Activated naive CD8-positive, alpha-beta T cell (primary cell): Measurements from ENCODE around the gene KLHL35.
A peak's percentile ranks its signal among the peaks of the same experiment; 100 is the strongest.
"Not testable (repeated sequence)": the region's sequence is repeated elsewhere in the genome, so short reads cannot be mapped to it uniquely, and the experiment has no call there.

Experiments used
- H3K27ac Mint-ChIP-seq: one replicate; pipeline ENCODE4 v1.8.0; 2021; ENCODE audit warnings: mixed read lengths
- H3K27me3 Mint-ChIP-seq: one replicate; pipeline ENCODE4 v1.8.0; 2021; ENCODE audit warnings: mixed read lengths
- H3K36me3 Mint-ChIP-seq: one replicate; pipeline ENCODE4 v1.8.0; 2021; ENCODE audit warnings: mixed read lengths
- H3K4me1 Mint-ChIP-seq: one replicate; pipeline ENCODE4 v1.8.0; 2021; ENCODE audit warnings: low read depth, mixed read lengths
- H3K4me3 Mint-ChIP-seq: one replicate; pipeline ENCODE4 v1.8.0; 2021; ENCODE audit warnings: mild to moderate bottlenecking, mixed read lengths
- H3K9me3 Mint-ChIP-seq: one replicate; pipeline ENCODE4 v1.8.0; 2021; ENCODE audit warnings: low read depth, mixed read lengths

Gene KLHL35

DNA sequence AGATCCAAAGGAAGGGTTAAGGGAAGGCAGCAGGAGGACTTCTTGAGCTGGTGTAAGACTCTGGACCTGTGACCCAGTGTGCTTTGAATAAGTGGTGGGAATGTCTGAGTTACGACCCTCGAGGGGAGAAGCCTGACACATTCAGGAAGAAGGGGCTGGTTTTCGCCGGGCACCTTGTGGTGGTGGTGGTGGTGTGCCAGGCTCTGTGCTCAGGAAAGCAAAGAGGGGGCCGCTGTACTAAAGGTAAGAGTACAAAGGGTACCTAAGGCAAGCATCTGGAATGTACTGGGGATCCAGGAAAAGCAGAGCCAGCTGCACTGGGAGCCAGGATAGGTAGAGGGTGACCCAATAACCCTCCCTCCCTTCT lies 6.3 kb downstream of the KLHL35 start:
- Mint-ChIP-seq H3K27me3 (peaks cover 16% of the 10 kb centered on the region), H3K27ac (no peak overlapping the region), H3K9me3 (no peaks in the 10 kb centered on the region), H3K4me1 (peaks cover 24% of the 10 kb centered on the region), H3K36me3 (peaks cover 2% of the 10 kb centered on the region), H3K4me3 (no peak overlapping the region)

DNA sequence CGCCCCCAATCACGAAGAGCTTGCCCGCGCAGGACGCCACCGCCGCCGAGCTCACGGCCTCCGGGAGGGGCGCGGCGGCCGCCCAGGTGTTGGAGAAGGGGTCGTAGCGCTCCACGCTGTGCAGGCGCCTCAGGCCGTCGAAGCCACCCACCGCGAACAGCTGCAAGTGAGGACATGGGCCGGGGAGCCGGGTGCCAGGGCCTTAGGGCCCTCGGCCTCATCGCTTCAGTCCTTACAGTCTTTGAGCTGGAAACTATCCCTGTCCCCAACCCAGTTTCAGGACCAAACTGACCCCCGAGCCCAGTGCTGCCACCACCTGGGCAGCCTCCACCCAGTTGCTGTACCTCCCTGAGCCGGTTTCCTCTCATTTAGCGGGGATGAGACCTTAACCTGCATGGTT lies 7.6 kb downstream of the KLHL35 start:
- Mint-ChIP-seq H3K9me3 (no peaks in the 10 kb centered on the region), H3K4me1 (peaks cover 17% of the 10 kb centered on the region), H3K4me3 (no peak overlapping the region), H3K27ac (no peak overlapping the region), H3K36me3 (peaks cover 2% of the 10 kb centered on the region), H3K27me3 (peaks cover 6% of the 10 kb centered on the region)

DNA sequence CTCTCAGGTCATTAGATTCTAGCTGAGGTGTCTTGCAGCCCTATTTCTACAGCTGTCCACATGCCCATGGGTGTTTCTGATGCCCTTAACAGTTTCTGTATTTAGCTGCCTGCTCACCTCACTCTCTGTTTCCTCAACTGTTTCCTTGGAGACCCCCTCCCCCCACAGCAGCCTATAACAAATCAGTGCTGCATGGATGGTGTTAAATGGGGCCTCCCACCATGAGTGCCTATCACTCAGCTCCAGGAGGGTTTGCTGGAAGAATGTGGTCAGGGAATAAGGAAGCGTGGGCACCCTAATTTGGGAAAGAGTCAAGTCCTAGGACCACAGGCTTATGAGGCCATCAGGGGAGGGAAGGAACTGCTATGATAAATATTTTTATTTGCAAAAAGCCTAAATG lies 8.6 kb downstream of the KLHL35 start:
- peaks cover 2% of the 10 kb centered on the region for H3K36me3 Mint-ChIP-seq
- no peaks in the 10 kb centered on the region for H3K9me3 Mint-ChIP-seq
- peaks cover 5% of the 10 kb centered on the region for H3K27me3 Mint-ChIP-seq
- peaks cover 16% of the 10 kb centered on the region for H3K4me1 Mint-ChIP-seq
- H3K27ac Mint-ChIP-seq = no peak overlapping the region
- no peak overlapping the region for H3K4me3 Mint-ChIP-seq

DNA sequence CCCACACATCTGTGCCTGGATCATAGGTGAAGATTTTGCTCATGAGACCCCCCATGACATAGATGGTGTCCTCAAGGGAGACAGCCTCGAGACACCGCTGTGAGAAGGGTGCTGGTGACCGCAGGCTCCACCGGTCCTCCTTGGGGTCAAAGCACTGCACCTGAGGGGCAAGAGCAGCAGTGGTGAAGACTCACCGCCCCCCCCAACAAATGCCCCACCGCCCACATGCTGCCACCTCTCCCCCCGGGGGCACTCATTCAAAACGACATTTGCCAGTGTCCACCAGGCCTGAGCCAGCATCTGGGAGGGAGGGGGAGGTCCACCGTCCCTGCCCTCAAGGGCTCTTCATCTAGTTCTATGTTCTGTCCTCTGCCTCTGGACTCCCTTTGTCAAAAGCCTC lies 9.3 kb downstream of the KLHL35 start:
- H3K27ac Mint-ChIP-seq = no peak overlapping the region
- peaks cover 9% of the 10 kb centered on the region for H3K4me1 Mint-ChIP-seq
- H3K36me3 Mint-ChIP-seq = no peaks in the 10 kb centered on the region
- H3K27me3 Mint-ChIP-seq = no peaks in the 10 kb centered on the region
- no peaks in the 10 kb centered on the region for H3K9me3 Mint-ChIP-seq
- no peak overlapping the region for H3K4me3 Mint-ChIP-seq

DNA sequence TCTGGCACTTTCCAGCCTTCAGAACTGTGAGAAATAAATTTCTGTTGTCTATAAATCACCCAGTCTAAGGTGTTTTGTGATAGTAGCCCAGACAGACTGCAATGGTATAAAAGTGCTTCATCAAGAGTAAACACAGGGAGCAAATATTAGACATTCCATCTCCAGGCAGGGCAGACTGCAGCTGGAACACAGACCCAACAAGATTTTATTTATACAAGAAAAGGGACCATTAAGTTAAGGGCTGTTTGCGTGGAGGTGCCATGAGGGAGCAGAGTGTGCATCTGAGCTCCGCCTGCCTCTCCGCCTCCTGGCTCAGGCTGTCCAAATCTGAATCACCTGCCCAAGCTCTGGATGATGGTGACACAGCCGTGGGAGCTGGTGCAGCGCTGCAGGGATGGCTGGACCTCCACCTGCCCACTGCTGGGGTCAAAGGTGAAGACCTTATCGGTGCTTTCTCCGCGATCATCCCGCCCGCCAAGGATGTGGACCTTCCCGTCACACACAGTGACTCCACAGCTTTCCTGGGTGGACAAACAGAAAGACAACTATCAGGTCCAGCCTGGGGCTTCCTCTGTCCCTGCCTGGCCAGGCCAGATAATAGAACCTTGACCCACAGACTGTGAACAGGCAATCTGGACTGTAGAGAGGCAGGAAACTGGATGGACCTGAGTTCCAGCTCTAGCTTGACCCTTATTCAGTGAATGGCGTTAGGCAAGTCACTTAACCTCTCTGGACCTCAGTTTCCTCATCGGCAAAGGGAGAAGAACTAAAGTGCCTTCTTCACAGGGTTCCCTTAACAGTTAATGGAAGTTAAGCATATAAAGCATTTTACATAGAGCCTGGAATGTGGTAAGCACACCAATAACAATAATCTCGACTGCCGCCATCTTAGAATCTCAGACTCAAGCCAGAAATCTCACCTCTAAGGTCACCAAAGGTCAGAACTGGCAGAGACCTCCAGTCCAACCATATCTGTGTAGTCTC lies 10.5 kb downstream of the KLHL35 start:
- H3K36me3 Mint-ChIP-seq = no peaks in the 10 kb centered on the region
- H3K9me3 Mint-ChIP-seq = no peaks in the 10 kb centered on the region
- no peak overlapping the region for H3K4me3 Mint-ChIP-seq
- H3K4me1 Mint-ChIP-seq = peaks cover under 1% of the 10 kb centered on the region
- H3K27me3 Mint-ChIP-seq = no peaks in the 10 kb centered on the region
- H3K27ac Mint-ChIP-seq = no peak overlapping the region

DNA sequence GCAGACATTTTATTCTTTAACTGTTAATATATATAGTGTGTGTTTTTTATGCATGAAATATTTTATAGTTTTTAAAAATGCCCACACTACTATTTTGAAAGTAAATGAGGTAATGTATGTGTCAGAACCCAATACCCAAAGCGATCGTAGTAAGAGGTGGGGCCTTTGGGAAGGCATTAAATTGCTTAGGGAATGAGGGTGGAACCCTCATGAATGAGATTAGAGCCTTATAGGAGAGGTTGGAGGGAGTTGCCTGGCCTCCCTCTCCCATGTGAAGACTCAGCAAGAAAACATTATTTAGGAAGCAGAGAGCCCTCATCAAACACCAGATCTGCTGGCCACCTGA lies 11.1 kb downstream of the KLHL35 start:
- no peaks in the 10 kb centered on the region for H3K4me1 Mint-ChIP-seq
- H3K36me3 Mint-ChIP-seq = no peaks in the 10 kb centered on the region
- no peaks in the 10 kb centered on the region for H3K9me3 Mint-ChIP-seq
- no peak overlapping the region for H3K4me3 Mint-ChIP-seq
- no peak overlapping the region for H3K27ac Mint-ChIP-seq
- no peaks in the 10 kb centered on the region for H3K27me3 Mint-ChIP-seq

DNA sequence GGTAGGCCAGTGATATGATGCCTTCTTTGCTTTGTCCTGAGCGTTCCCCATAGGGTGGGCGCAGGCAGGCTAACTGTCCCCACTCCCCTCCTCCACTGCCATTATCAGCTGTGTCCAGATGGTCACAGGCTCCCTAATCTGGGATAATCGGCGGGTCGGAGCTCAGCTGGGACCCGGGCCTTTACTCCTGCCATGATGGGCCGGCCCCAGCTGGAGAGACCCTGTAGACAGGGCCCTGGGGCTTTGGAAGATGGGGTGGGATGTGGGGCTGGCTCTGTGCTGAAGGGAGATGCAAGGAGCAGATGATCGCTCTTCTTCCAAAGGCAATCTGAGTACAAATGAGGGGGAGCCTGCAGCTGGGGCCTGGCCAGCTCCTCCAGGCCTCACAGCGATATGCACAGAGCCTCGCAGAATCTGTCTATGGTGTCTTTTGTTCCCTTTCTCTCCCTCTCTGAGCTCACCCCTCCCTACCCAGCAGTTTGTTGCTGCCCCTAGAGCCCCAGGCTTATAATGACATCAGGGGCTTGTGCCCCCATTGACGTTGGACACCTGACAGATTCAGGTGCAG lies 11.9 kb downstream of the KLHL35 start:
- Mint-ChIP-seq H3K9me3 (no peaks in the 10 kb centered on the region), H3K36me3 (no peaks in the 10 kb centered on the region), H3K4me3 (no peak overlapping the region), H3K27ac (no peak overlapping the region), H3K4me1 (no peaks in the 10 kb centered on the region), H3K27me3 (no peaks in the 10 kb centered on the region)

DNA sequence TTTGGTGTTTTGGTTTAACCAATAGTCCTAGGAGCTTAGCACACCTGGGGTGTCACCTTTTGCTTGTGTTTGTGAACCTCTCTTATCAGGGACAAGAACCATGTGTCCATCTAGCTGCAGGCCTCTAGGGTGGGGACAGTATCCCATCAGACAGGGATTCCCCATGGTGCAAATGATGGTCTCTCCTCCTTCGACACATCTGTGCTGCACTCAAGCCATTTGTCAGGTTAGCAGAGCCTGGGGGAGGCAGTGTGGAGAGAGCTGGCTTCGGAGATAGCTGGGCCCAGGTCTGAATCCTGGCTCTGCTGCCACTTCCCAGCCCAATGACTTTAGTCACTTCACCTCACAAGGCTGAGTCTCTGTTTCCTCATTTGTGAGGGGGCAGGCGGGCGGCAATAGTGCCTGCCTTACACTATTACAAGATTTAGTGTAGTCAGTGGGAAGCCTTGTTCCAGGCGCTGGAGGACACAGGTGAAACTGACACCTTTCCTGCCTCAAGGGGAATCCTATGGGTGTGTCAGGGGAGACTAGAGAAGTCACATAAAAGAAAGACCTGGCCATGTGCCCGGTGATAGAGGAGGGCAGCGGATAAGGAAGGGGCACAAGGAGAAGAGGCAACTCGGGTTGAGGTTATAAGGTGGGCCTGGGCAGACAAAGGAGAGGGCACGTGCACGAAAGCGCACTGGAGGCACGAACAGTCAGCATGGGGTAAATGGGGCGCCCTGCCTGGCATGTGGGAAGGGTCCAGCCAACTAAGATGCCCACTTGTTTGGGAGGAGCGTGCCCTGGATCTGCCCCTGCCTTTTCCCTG lies 12.6 kb downstream of the KLHL35 start:
- no peaks in the 10 kb centered on the region for H3K36me3 Mint-ChIP-seq
- no peaks in the 10 kb centered on the region for H3K27me3 Mint-ChIP-seq
- H3K9me3 Mint-ChIP-seq = no peaks in the 10 kb centered on the region
- no peak overlapping the region for H3K27ac Mint-ChIP-seq
- H3K4me3 Mint-ChIP-seq = no peak overlapping the region
- no peaks in the 10 kb centered on the region for H3K4me1 Mint-ChIP-seq

DNA sequence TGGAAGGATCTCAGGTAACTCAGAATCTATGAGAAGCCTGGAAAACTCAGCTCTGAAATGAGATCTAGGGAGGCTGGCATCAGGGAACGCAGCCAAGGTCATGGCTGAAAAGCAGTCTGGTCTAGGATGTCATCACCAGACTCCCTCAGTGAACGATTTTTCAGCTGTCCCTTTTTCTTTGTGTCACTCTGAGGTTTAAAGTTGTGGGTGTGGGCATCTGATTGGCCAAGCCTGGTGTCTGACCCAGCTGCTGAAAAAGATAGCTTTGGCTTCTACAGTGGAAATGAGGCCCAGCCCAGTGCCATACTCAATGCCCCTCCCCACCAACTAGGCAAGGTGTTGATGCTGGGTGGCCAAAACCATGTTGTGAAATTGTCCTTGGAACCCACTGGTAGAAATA lies 19.1 kb downstream of the KLHL35 start:
- H3K27ac Mint-ChIP-seq = no peak overlapping the region
- no peaks in the 10 kb centered on the region for H3K27me3 Mint-ChIP-seq
- no peaks in the 10 kb centered on the region for H3K36me3 Mint-ChIP-seq
- H3K9me3 Mint-ChIP-seq = no peaks in the 10 kb centered on the region
- no peaks in the 10 kb centered on the region for H3K4me1 Mint-ChIP-seq
- H3K4me3 Mint-ChIP-seq = no peak overlapping the region

DNA sequence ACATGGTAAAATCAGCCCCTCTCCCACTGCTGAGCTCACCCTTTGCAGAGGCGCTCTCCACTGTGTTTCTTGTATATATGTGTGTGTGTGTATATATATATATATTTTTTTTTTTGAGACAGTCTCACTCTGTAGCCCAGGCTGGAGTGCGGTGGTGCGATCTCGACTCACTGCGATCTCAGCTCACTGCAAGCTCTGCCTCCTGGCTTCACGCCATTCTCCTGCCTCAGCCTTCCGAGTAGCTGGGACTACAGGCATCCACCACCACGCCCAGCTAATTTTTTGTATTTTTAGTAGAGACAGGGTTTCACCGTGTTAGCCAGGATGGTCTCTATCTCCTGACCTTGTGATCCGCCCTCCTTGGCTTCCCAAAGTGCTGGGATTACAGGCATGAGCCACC lies 19.9 kb downstream of the KLHL35 start:
- H3K27me3 Mint-ChIP-seq, H3K27ac Mint-ChIP-seq, H3K36me3 Mint-ChIP-seq, H3K4me3 Mint-ChIP-seq, H3K9me3 Mint-ChIP-seq, H3K4me1 Mint-ChIP-seq: not testable (repeated sequence)

DNA sequence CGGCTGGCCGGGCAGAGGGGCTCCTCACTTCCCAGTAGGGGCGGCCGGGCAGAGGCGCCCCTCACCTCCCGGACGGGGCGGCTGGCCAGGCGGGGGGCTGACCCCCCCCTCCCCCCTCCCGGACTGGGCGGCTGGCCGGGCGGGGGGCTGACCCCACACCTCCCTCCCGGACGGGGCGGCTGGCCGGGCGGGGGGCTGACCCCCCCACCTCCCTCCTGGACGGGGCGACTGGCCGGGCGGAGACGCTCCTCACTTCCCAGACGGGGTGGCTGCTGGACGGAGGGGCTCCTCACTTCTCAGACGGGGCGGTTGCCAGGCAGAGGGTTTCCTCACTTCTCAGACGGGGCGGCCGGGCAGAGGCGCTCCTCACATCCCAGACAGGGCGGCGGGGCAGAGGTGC lies 23.0 kb downstream of the KLHL35 start:
- H3K4me3 Mint-ChIP-seq, H3K36me3 Mint-ChIP-seq, H3K27ac Mint-ChIP-seq, H3K9me3 Mint-ChIP-seq, H3K27me3 Mint-ChIP-seq: not testable (repeated sequence)
- peaks cover 16% of the 10 kb centered on the region for H3K4me1 Mint-ChIP-seq

DNA sequence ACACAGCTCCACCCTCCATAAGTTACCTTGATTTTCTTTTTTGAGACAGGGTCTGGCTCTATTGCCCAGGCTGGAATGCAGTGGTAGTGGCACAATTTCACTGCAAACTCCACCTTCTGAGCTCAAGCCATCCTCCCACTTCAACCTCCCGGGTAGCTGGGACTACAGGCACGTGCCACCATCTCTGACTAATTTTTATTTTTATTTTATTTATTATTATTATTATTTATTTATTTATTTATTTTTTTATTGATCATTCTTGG lies 24.1 kb downstream of the KLHL35 start:
- no peaks in the 10 kb centered on the region for H3K27me3 Mint-ChIP-seq
- H3K27ac Mint-ChIP-seq = peak overlapping the region; percentile 22
- peaks cover 8% of the 10 kb centered on the region for H3K36me3 Mint-ChIP-seq
- no peak overlapping the region for H3K4me3 Mint-ChIP-seq
- peaks cover 23% of the 10 kb centered on the region for H3K4me1 Mint-ChIP-seq
- no peaks in the 10 kb centered on the region for H3K9me3 Mint-ChIP-seq

DNA sequence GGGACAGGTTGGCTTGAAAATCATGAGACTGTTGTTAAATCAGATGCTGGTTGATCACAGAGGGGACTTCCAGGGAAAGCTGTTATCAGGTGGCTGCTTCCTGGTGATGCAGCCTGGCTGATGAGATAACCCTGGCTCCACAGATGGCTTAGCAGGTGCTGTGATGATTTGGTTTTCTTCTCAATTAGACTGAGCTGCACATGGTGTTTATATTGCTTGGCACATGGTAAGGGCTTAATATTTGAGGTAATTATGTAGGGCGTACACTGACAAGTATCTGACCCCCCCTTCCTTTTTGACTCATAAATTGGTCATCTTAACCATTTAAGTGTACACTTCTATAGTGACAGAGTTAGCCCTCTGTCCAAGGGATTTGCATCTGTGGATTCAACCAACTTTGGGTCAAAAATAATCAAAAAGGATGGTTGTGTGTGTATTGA lies 26.6 kb downstream of the KLHL35 start:
- H3K9me3 Mint-ChIP-seq = no peaks in the 10 kb centered on the region
- H3K36me3 Mint-ChIP-seq = peaks cover 21% of the 10 kb centered on the region
- H3K27me3 Mint-ChIP-seq = no peaks in the 10 kb centered on the region
- H3K27ac Mint-ChIP-seq = peak overlapping the region; percentile 64
- H3K4me3 Mint-ChIP-seq = no peak overlapping the region
- H3K4me1 Mint-ChIP-seq = peaks cover 48% of the 10 kb centered on the region

DNA sequence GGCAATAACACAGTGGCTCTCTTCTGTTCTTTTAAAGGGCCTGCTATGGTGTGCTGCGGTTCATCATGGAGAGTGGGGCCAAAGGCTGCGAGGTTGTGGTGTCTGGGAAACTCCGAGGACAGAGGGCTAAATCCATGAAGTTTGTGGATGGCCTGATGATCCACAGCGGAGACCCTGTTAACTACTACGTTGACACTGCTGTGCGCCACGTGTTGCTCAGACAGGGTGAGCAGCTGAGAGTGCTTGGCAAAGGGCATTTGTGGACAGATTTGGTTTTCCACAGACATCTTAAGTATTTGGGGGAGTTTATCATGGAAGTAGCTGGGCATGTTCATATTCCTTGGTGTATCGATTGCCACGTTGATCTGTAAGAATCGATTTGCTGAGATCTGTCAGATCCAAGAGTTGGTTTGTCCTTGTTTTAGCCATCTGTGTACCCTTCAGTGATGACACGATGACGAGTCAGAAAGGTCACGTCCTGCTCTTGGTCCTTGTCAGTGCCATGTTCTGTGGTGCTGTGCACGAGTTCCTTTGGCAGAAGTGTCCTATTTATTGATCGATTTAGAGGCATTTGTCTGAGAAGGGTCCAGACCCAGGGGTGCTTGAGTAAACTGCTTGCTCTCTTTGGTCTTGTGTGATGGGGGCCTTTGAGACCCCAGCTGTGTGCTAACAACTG lies 28.9 kb downstream of the KLHL35 start:
- Mint-ChIP-seq H3K9me3 (no peaks in the 10 kb centered on the region), H3K27ac (peak overlapping the region; percentile 98), H3K4me3 (peak overlapping the region; percentile 100), H3K27me3 (no peaks in the 10 kb centered on the region), H3K4me1 (peaks cover 55% of the 10 kb centered on the region), H3K36me3 (peaks cover 30% of the 10 kb centered on the region)

DNA sequence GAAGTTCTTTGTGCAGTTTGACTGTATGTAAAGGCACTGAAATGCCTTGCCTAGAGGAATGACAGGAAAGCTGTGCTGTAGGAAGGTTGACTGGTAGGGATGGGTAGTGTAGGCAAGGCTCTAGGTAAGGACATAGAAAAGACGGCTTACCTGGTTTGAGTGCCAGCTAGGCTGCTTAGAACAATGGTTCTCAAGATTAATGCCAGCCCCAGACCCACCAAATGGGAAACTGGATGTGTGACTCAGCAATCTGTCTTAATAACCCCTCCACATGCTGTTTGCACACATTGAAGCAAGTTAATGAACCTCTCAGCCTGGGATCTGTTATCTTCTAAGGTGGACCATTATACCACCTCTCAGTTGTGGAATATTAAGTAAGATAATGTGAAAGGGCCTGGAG lies 30.0 kb downstream of the KLHL35 start:
- Mint-ChIP-seq H3K9me3 (no peaks in the 10 kb centered on the region), H3K27me3 (no peaks in the 10 kb centered on the region), H3K27ac (peak overlapping the region; percentile 98), H3K4me1 (peaks cover 55% of the 10 kb centered on the region), H3K36me3 (peaks cover 30% of the 10 kb centered on the region), H3K4me3 (peak overlapping the region; percentile 100)
